ENCODE data around the gene MECR. TPM values are rescaled to one million over a fixed set of nuclear protein-coding genes. Genes with fewer than 3 reads are reported as not detected.

Gene MECR
- polyA plus RNA-seq (ENCODE audit: low read depth in 6 of 6) = 10 to 100 TPM in 5 of 6 donors, 1 to 10 TPM in 1; 9.6 to 16.9 (median 13.6) TPM

- ATAC-seq (ENCODE audit: low read depth in 2 of 2) (peak; percentile 97 to 99), DNase-seq (peak; percentile 93)
- Mint-ChIP-seq H3K27me3 (peaks cover 17 to 24% (median 19%) of the 10 kb centered on the region in 3 donors), H3K9me3 (no peaks in the 10 kb centered on the region), H3K36me3 (no peaks in the 10 kb centered on the region), H3K27ac (peak within 1 kb of the TSS; percentile 17 to 97 (median 92)), H3K4me1 (peaks cover 11 to 25% (median 19%) of the 10 kb centered on the region in 3 donors), H3K4me3 (peak within 1 kb of the TSS; percentile 93 to 98 (median 96))
These were observed at the start of gene MECR for GRCh38 chr1:29230553-29231378. MECR (minus strand) TSS chr1:29230934; CDS start chr1:29230906, 28 bp downstream.

GRCh38 chr1:29279951-29280391, 49.2 kb upstream of the MECR start:
- Mint-ChIP-seq H3K9me3 (peaks cover 0 to 7% (median 0%) of the 10 kb centered on the region in 7 donors), H3K4me1 (peaks cover 7 to 8% (median 7%) of the 10 kb centered on the region in 3 donors), H3K36me3 (no peaks in the 10 kb centered on the region), H3K27ac (no peak overlapping the region), H3K27me3 (peaks cover 8 to 30% (median 8%) of the 10 kb centered on the region in 3 donors), H3K4me3 (no peak overlapping the region)
- no peak for DNase-seq
- no peak for ATAC-seq (ENCODE audit: low read depth in 2 of 2)

- ATAC-seq (ENCODE audit: low read depth in 2 of 2) (no peak), DNase-seq (no peak)
- Mint-ChIP-seq H3K4me1 (peaks cover 7 to 8% (median 7%) of the 10 kb centered on the region in 3 donors), H3K36me3 (no peaks in the 10 kb centered on the region), H3K27me3 (peaks cover 8 to 30% (median 10%) of the 10 kb centered on the region in 3 donors), H3K27ac (no peak overlapping the region), H3K9me3 (peaks cover 0 to 7% (median 0%) of the 10 kb centered on the region in 7 donors), H3K4me3 (no peak overlapping the region)
These were observed 48.7 kb upstream of the MECR start for GRCh38 chr1:29279406-29279805.

- Mint-ChIP-seq H3K4me1 (peaks cover 0 to 1% (median 0%) of the 10 kb centered on the region in 3 donors), H3K4me3 (no peak overlapping the region), H3K27me3 (peaks cover under 1 to 23% (median 12%) of the 10 kb centered on the region in 3 donors), H3K27ac (no peak overlapping the region), H3K9me3 (peaks cover 0 to 7% (median 0%) of the 10 kb centered on the region in 7 donors), H3K36me3 (no peaks in the 10 kb centered on the region)
- ATAC-seq (ENCODE audit: low read depth in 2 of 2) = no peak
- DNase-seq = no peak
These were observed 47.4 kb upstream of the MECR start for GRCh38 chr1:29278124-29278523.

- no peak overlapping the region for H3K4me3 Mint-ChIP-seq
- no peaks in the 10 kb centered on the region for H3K36me3 Mint-ChIP-seq
- H3K4me1 Mint-ChIP-seq = no peaks in the 10 kb centered on the region
- H3K27ac Mint-ChIP-seq = no peak overlapping the region
- no peak for DNase-seq
- H3K9me3 Mint-ChIP-seq = peaks cover 0 to 7% (median 0%) of the 10 kb centered on the region in 7 donors
- no peak for ATAC-seq (ENCODE audit: low read depth in 2 of 2)
- peaks cover 11 to 39% (median 22%) of the 10 kb centered on the region in 3 donors for H3K27me3 Mint-ChIP-seq
These were observed 44.7 kb upstream of the MECR start for GRCh38 chr1:29275435-29275834.

- Mint-ChIP-seq H3K27me3 (peaks cover 36 to 48% (median 46%) of the 10 kb centered on the region in 3 donors), H3K36me3 (no peaks in the 10 kb centered on the region), H3K9me3 (peaks cover 0 to 7% (median 0%) of the 10 kb centered on the region in 7 donors), H3K4me1 (no peaks in the 10 kb centered on the region), H3K27ac (no peak overlapping the region), H3K4me3 (no peak overlapping the region)
- ATAC-seq (ENCODE audit: low read depth in 2 of 2) = no peak
- no peak for DNase-seq
These were observed 41.6 kb upstream of the MECR start for GRCh38 chr1:29272147-29272907.

GRCh38 chr1:29271724-29272123, 41.0 kb upstream of the MECR start:
- Mint-ChIP-seq H3K27me3 (peaks cover 41 to 54% (median 52%) of the 10 kb centered on the region in 3 donors), H3K36me3 (no peaks in the 10 kb centered on the region), H3K27ac (no peak overlapping the region), H3K4me3 (no peak overlapping the region), H3K4me1 (no peaks in the 10 kb centered on the region), H3K9me3 (peaks cover 0 to 4% (median 0%) of the 10 kb centered on the region in 7 donors)
- no peak for ATAC-seq (ENCODE audit: low read depth in 2 of 2)
- DNase-seq = no peak

GRCh38 chr1:29270929-29271521, 40.3 kb upstream of the MECR start:
- Mint-ChIP-seq H3K36me3 (no peaks in the 10 kb centered on the region), H3K27me3 (peaks cover 47 to 60% (median 58%) of the 10 kb centered on the region in 3 donors), H3K4me1 (no peaks in the 10 kb centered on the region), H3K4me3 (peak overlapping the region in 1 of 8 donors; percentile 10), H3K9me3 (peaks cover 0 to 3% (median 0%) of the 10 kb centered on the region in 7 donors), H3K27ac (no peak overlapping the region)
- no peak for DNase-seq
- no peak for ATAC-seq (ENCODE audit: low read depth in 2 of 2)

GRCh38 chr1:29269382-29269781, 38.6 kb upstream of the MECR start:
- Mint-ChIP-seq H3K27me3 (peaks cover 45 to 70% (median 65%) of the 10 kb centered on the region in 3 donors), H3K4me1 (no peaks in the 10 kb centered on the region), H3K9me3 (no peaks in the 10 kb centered on the region), H3K4me3 (no peak overlapping the region), H3K27ac (no peak overlapping the region), H3K36me3 (no peaks in the 10 kb centered on the region)
- no peak for ATAC-seq (ENCODE audit: low read depth in 2 of 2)
- no peak for DNase-seq

GRCh38 chr1:29267321-29268070, 36.8 kb upstream of the MECR start:
- no peaks in the 10 kb centered on the region for H3K36me3 Mint-ChIP-seq
- H3K9me3 Mint-ChIP-seq = peaks cover 0 to 7% (median 0%) of the 10 kb centered on the region in 7 donors
- no peak for DNase-seq
- peaks cover 49 to 68% (median 64%) of the 10 kb centered on the region in 3 donors for H3K27me3 Mint-ChIP-seq
- no peak for ATAC-seq (ENCODE audit: low read depth in 2 of 2)
- no peaks in the 10 kb centered on the region for H3K4me1 Mint-ChIP-seq
- H3K4me3 Mint-ChIP-seq = peak overlapping the region in 1 of 8 donors; percentile 16
- H3K27ac Mint-ChIP-seq = peak overlapping the region in 1 of 6 donors; percentile 35

GRCh38 chr1:29266912-29267311, 36.2 kb upstream of the MECR start:
- H3K4me1 Mint-ChIP-seq = no peaks in the 10 kb centered on the region
- no peak for ATAC-seq (ENCODE audit: low read depth in 2 of 2)
- H3K9me3 Mint-ChIP-seq = peaks cover 0 to 7% (median 0%) of the 10 kb centered on the region in 7 donors
- no peaks in the 10 kb centered on the region for H3K36me3 Mint-ChIP-seq
- peak overlapping the region in 1 of 8 donors; percentile 16 for H3K4me3 Mint-ChIP-seq
- H3K27ac Mint-ChIP-seq = no peak overlapping the region
- DNase-seq = no peak
- H3K27me3 Mint-ChIP-seq = peaks cover 50 to 66% (median 62%) of the 10 kb centered on the region in 3 donors

GRCh38 chr1:29264773-29265389, 34.1 kb upstream of the MECR start:
- H3K4me3 Mint-ChIP-seq = no peak overlapping the region
- ATAC-seq (ENCODE audit: low read depth in 2 of 2) = no peak
- peaks cover 0 to 8% (median 0%) of the 10 kb centered on the region in 7 donors for H3K9me3 Mint-ChIP-seq
- no peak for DNase-seq
- H3K36me3 Mint-ChIP-seq = no peaks in the 10 kb centered on the region
- H3K27ac Mint-ChIP-seq = peak overlapping the region in 1 of 6 donors; percentile 61
- H3K27me3 Mint-ChIP-seq = peaks cover 62 to 67% (median 62%) of the 10 kb centered on the region in 3 donors
- peaks cover 5 to 10% (median 7%) of the 10 kb centered on the region in 3 donors for H3K4me1 Mint-ChIP-seq

All from naive B cell (primary cell).